Common myeloid progenitor, CD34-positive (primary cell): ENCODE results near the gene COL8A1.

ENCODE experiments used
- CTCF ChIA-PET: fragments of 350-600 bp; sonication (Branson Sonifier 250); formaldehyde crosslinking; loops from one replicate; lab custom pipeline; 2021; ENCODE audit warnings: antibody characterized with exemption; lab: Charles Lee
- POLR2A ChIA-PET: fragments of 350-600 bp; sonication (Branson Sonifier 250); formaldehyde crosslinking; loops from one replicate; lab custom pipeline; 2021; ENCODE audit warnings: antibody characterized with exemption; lab: Charles Lee
- DNase-seq, 3 donors: peaks; one replicate each; pipeline versions ENCODE4 v3.0.0 to v3.0.0-alpha.2; 2013
- H3K27ac ChIP-seq, 2 experiments: 1 replicate in 1 of 2; 2 replicates in 1 of 2; pipeline ENCODE4 v1.7.0; 2013; ENCODE audit warnings: inconsistent platforms in 2 of 2, low read length in 2 of 2, mild to moderate bottlenecking in 2 of 2, low read depth in 1 of 2, moderate library complexity in 1 of 2; ENCODE audit not compliant: severe bottlenecking in 2 of 2, insufficient read depth in 1 of 2, poor library complexity in 1 of 2
- H3K27me3 ChIP-seq, 5 experiments: replicated peaks in 2 of 5; 1 replicate in 3 of 5; 2 replicates in 2 of 5; pipeline versions ENCODE4 v1.6.1 to v1.7.0; 2013; ENCODE audit warnings: low read length in 4 of 5, mild to moderate bottlenecking in 2 of 5, moderate library complexity in 2 of 5, inconsistent platforms in 1 of 5; ENCODE audit not compliant: insufficient read depth in 5 of 5, control insufficient read depth in 4 of 5
- H3K36me3 ChIP-seq, 4 experiments: 1 replicate in 2 of 4; 2 replicates in 2 of 4; pipeline versions ENCODE4 v1.6.1 to v1.7.0; 2013; ENCODE audit warnings: low read length in 3 of 4, control low read depth in 1 of 4, mild to moderate bottlenecking in 1 of 4; ENCODE audit not compliant: control insufficient read depth in 4 of 4, insufficient read depth in 4 of 4
- H3K4me1 ChIP-seq, 4 experiments: 1 replicate in 3 of 4; 2 replicates in 1 of 4; pipeline versions ENCODE4 v1.6.1 to v1.7.1; 2013; ENCODE audit warnings: low read length in 3 of 4, mild to moderate bottlenecking in 3 of 4, control low read depth in 1 of 4, inconsistent platforms in 1 of 4, moderate library complexity in 1 of 4; ENCODE audit not compliant: control insufficient read depth in 4 of 4, insufficient read depth in 4 of 4; ENCODE audit errors: control extremely low read depth in 1 of 4
- H3K4me3 ChIP-seq, 7 experiments: 1 replicate in 4 of 7; 2 replicates in 3 of 7; pipeline versions ENCODE4 v1.5.1 to v1.7.0; 2013; ENCODE audit warnings: mild to moderate bottlenecking in 7 of 7, low read length in 6 of 7, moderate library complexity in 6 of 7, inconsistent platforms in 2 of 7, low read depth in 2 of 7, control low read depth in 1 of 7; ENCODE audit not compliant: insufficient read depth in 4 of 7, control insufficient read depth in 1 of 7; ENCODE audit errors: extremely low read depth in 1 of 7
- H3K9me3 ChIP-seq, 5 experiments: 1 replicate in 4 of 5; 2 replicates in 1 of 5; pipeline versions ENCODE4 v1.6.1 to v1.7.1; 2013; ENCODE audit warnings: low read length in 4 of 5, mild to moderate bottlenecking in 2 of 5, inconsistent platforms in 1 of 5, low read depth in 1 of 5, moderate library complexity in 1 of 5; ENCODE audit not compliant: control insufficient read depth in 4 of 5, insufficient read depth in 2 of 5; ENCODE audit errors: control extremely low read depth in 1 of 5
- WGBS: methylation state at CpG from one replicate; pipeline ENCODE4 v1.1.5; 2013; ENCODE audit not compliant: insufficient coverage; 5-methylcytosine and 5-hydroxymethylcytosine counted together

Gene COL8A1

DNA sequence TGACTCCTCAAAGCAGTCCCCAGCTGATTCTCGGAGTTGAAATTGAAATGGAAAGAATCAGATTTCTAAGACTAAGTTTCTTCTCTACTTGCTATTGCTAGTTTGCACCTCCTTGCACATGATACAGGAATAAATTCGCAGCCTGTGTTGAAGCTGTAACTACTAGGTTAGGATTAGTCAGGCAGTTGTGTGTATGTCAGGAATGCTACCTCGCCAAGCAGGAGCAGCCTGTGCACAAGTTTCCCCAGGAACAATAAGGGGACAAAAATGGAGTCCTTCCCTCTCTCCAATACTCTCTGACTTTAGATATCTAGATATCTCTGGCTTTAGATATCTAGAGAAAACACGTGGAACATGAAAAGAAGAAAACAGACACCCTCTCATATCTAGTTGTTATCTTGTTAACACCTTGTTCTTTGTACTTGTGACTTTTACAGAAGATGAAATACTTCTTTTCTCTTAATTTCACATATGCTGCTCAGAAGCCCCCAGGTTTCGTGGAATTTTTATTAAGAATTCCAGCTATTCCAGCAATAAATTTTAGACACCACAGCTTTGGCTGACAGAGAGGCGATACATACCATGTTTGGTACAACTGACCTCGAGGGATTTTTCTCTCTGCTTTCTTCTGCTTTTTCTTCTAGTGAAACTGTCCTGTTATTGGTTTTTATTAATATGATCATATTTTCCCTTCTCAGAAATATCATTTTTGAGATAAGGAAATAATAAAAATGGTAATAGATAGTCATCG lies 123.2 kb downstream of the COL8A1 start:
- 96% methylated on average over 4 of the region's 8 CpGs for WGBS
- Histone ChIP-seq H3K36me3 (no peaks in the 10 kb centered on the region), H3K4me1 (no peaks in the 10 kb centered on the region), H3K27ac (no peak overlapping the region), H3K4me3 (no peak overlapping the region), H3K9me3 (no peaks in the 10 kb centered on the region), H3K27me3 (peaks cover 0 to 2% (median 0%) of the 10 kb centered on the region in 5 experiments)
- ChIA-PET POLR2A (no interaction called here), CTCF (interaction anchor here (1.0 kb wide), 1 partner anchor 944 kb away, joined by 3 read pairs; no protein-coding TSS in a partner anchor)
- no peak for DNase-seq

DNA sequence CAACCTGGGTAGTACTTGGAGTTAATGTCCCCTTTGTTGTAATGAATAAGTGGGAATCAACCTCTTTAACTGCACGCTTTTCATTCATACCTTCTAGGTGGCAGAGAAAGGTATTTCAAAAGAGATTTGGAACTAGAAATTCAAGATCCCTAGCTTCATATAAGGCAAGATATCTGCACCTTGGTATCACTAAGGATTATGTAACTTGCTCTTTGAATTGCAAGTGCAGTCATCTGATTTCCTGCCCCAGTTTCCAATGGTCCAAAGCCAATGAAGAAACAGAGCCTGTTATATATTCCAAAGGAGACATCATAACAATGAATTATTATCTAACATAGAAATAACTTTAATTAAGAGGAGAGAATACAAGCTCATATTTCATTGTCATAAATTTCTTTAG lies 124.5 kb downstream of the COL8A1 start:
- DNase-seq = no peak
- H3K27ac ChIP-seq = no peak overlapping the region
- no CpG with 5 or more reads among the region's 1 CpG for WGBS
- ChIA-PET POLR2A (no interaction called here), CTCF (interaction anchor here (0.8 to 1.1 kb wide), 2 partner anchors 12 to 22 kb away, joined by 3 read pairs; no protein-coding TSS in a partner anchor)
- peaks cover 0 to 2% (median 0%) of the 10 kb centered on the region in 5 experiments for H3K27me3 ChIP-seq
- no peaks in the 10 kb centered on the region for H3K4me1 ChIP-seq
- H3K36me3 ChIP-seq = no peaks in the 10 kb centered on the region
- H3K4me3 ChIP-seq = no peak overlapping the region
- no peaks in the 10 kb centered on the region for H3K9me3 ChIP-seq

DNA sequence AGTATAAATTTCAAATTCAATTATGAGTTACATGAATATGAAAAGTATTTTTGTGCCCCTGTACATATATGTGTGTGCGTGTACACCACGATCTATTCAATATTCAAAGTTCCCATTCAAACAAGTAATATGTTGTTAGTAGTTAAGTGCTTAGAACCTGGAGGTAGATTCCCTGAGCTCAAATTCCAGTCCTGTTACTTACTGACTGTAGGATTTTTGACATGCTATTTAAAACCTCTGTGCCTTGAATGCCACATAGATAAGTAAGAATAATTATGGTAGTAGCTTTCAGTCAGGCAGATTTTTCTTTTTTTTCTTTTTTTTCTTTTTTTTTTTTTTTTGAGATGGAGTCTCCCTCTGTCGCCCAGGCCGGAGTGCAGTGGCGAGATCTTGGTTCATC lies 126.0 kb downstream of the COL8A1 start:
- ChIA-PET CTCF (no interaction called here), POLR2A (interaction anchor here (0.7 kb wide), 1 partner anchor 54 kb away, joined by 3 read pairs; the partner anchor contains the start of gene CMSS1)
- WGBS = no CpG with 5 or more reads among the region's 5 CpGs
- H3K4me1 ChIP-seq = no peaks in the 10 kb centered on the region
- no peak for DNase-seq
- no peaks in the 10 kb centered on the region for H3K9me3 ChIP-seq
- no peaks in the 10 kb centered on the region for H3K36me3 ChIP-seq
- no peaks in the 10 kb centered on the region for H3K27me3 ChIP-seq
- no peak overlapping the region for H3K27ac ChIP-seq
- H3K4me3 ChIP-seq = no peak overlapping the region

DNA sequence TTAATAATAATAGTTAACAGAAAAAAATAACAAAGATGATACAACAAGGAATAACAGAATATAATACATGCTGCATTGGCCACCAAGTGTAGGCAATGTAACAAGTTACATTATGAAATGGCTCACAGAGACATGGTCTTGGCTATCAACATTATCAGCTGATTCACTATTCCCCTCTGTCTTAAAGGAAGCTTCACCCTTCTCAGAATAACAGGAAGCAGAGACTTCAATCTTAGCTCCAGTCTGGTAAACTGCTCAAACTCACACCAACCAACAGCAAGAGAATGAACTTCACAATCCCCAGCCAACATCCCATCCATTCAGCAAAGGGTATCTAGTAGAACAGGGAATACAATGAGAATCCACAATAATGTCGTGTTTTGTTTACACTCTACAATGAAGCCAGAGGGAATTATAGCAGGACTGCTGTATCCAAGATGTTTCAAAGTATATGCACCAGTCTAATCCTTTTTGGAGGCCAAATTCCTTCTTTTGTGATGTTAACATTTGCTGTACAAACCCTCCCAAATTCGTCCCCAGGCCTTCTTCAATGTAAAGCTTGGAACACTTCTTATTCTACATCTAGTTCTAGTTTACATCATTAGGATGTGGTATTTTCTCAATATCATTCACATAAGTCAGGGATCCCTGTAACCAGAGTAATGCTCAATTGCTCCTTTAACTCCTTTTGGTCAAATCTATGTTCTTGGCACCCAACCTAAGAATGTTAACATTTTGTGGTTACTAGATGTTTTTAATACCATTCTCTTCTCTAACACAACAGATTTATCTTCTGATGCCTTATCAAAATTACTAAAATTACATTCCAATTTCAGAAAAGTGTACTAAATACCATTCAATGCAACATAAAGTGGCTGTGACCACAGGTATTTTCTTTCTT lies 126.9 kb downstream of the COL8A1 start:
- 100% methylated on average over 2 of the region's 2 CpGs for WGBS
- POLR2A ChIA-PET = no interaction called here
- peak in 1 of 3 donors; percentile 11 for DNase-seq
- CTCF ChIA-PET = no interaction called here
- Histone ChIP-seq H3K27me3 (no peaks in the 10 kb centered on the region), H3K4me3 (no peak overlapping the region), H3K4me1 (no peaks in the 10 kb centered on the region), H3K9me3 (no peaks in the 10 kb centered on the region), H3K27ac (no peak overlapping the region), H3K36me3 (no peaks in the 10 kb centered on the region)

DNA sequence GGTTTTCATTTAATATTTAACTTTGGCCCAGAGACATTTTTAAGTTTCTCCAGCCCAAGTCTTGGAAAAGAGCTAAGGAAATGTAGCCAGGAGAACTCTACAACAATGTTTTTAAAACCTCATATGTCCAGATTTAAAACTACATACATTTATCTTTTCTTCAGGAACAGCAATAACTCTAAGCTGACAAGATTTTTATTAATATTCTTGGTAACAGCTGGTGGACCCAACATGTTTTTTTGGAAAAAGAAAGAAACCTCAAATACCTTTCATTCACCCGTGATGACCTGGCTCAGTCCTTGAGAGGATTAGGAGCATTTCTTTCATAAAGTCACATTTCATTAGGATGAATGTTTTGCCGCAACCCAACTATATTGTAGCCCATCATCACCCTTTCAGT lies 128.9 kb downstream of the COL8A1 start:
- Histone ChIP-seq H3K27ac (no peak overlapping the region), H3K4me3 (no peak overlapping the region), H3K27me3 (no peaks in the 10 kb centered on the region), H3K9me3 (no peaks in the 10 kb centered on the region), H3K4me1 (no peaks in the 10 kb centered on the region), H3K36me3 (no peaks in the 10 kb centered on the region)
- ChIA-PET POLR2A (no interaction called here), CTCF (interaction anchor here (1.4 kb wide), 1 partner anchor 22 kb away, joined by 3 read pairs; no protein-coding TSS in a partner anchor)
- WGBS = 100% methylated on average over 1 of the region's 2 CpGs
- DNase-seq = no peak

DNA sequence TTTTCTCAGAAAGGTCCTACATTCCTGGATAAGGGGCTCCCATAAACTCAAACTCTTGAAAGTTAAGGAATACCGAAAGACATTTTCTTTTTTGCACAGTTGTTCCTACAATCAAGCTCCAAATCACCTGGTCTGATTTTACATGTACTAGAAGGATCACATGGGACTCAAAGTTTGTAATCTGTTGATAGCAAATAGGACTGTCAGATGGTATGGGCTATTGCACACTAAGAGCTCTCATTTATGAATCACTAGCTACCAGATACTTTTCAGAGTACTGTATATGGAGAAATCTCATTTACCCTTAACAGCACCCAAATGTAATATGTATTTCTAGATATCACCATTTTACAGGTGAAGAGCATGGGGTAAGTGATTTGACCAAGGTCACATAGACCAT lies 129.7 kb downstream of the COL8A1 start:
- no peaks in the 10 kb centered on the region for H3K27me3 ChIP-seq
- WGBS = no CpG with 5 or more reads among the region's 1 CpG
- POLR2A ChIA-PET = no interaction called here
- H3K27ac ChIP-seq = no peak overlapping the region
- CTCF ChIA-PET = interaction anchor here (0.6 to 1.4 kb wide), 3 partner anchors 10 to 122 kb away, joined by 3 read pairs; no protein-coding TSS in a partner anchor
- no peaks in the 10 kb centered on the region for H3K4me1 ChIP-seq
- H3K4me3 ChIP-seq = no peak overlapping the region
- DNase-seq = no peak
- H3K9me3 ChIP-seq = no peaks in the 10 kb centered on the region
- no peaks in the 10 kb centered on the region for H3K36me3 ChIP-seq
